A673 (cell line): Measurements from ENCODE around the gene NDUFB6.

ENCODE experiments used
- EZH2 ChIP-seq: fragments of 200-600 bp; sonication (generic); IDR thresholded peaks from 2 replicates; pipeline ENCODE4 v1.6.1; 2017; ENCODE audit warnings: borderline replicate concordance, low read depth, mild to moderate bottlenecking, mixed read lengths, antibody characterized with exemption, low read length; ENCODE audit not compliant: poor library complexity, severe bottlenecking
- TF ChIP-seq, protein P1 (sequence below): fragments of 300-800, 200-600 bp; sonication (generic); conservative IDR thresholded peaks from 2 replicates; pipeline ENCODE4 v1.5.1; 2017; ENCODE audit warnings: low read depth, mild to moderate bottlenecking, antibody characterized with exemption, low read length, moderate library complexity, mixed read lengths

- TF ChIP-seq, protein P1, sequence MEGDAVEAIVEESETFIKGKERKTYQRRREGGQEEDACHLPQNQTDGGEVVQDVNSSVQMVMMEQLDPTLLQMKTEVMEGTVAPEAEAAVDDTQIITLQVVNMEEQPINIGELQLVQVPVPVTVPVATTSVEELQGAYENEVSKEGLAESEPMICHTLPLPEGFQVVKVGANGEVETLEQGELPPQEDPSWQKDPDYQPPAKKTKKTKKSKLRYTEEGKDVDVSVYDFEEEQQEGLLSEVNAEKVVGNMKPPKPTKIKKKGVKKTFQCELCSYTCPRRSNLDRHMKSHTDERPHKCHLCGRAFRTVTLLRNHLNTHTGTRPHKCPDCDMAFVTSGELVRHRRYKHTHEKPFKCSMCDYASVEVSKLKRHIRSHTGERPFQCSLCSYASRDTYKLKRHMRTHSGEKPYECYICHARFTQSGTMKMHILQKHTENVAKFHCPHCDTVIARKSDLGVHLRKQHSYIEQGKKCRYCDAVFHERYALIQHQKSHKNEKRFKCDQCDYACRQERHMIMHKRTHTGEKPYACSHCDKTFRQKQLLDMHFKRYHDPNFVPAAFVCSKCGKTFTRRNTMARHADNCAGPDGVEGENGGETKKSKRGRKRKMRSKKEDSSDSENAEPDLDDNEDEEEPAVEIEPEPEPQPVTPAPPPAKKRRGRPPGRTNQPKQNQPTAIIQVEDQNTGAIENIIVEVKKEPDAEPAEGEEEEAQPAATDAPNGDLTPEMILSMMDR: no peak
- TF ChIP-seq EZH2: no peak
These were observed 46.3 kb downstream of the NDUFB6 start for GRCh38 chr9:32526707-32527048.
